ENCODE results near the gene DNAJB12.

DNA sequence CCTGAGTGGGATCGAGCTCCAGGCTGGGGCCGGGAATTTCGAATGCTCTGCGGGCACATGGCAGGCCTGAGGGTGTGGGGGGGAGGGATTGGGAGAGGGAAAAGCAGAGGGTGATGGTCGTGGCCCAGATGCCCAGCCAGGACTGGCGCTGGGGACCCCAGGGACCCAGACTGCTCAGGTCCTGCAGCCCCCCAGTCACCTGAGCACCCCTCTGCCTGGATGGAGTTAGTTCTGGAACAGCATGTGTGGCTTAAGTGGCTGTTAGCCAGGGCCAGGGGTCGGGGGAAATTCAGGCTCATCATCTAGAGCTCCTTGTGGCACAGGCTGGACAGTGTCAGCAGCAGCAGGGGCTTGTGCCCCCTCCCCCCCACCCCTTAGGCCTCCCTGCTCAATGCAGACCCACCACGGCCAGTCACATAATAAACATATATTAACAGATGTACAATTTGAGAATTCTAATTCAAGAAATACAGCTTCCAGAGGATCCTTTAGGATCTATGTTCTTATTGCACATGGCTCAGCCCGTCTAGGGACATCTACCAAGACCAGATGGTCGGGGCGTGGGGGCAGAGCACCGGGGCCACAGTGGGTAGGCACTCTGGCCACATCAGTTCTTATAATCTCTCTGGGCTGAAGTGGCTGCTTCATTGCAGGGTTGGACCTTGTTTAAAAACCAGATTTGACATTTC, 22.2 kb downstream of the DNAJB12 start:
- TF ChIP-seq YY1 (tag by site-specific recombination; IDR thresholded peaks at IDR 0.05) (no peak), ZNF248 (tag by site-specific recombination; IDR thresholded peaks at IDR 0.05) (no peak), MEIS1 (CRISPR knock-in tag; IDR thresholded peaks at IDR 0.05; ENCODE audit: borderline replicate concordance) (no peak), ZNF510 (tag by site-specific recombination; IDR thresholded peaks at IDR 0.05; ENCODE audit: insufficient replicate concordance) (no peak)
- TF ChIP-seq, protein P1, sequence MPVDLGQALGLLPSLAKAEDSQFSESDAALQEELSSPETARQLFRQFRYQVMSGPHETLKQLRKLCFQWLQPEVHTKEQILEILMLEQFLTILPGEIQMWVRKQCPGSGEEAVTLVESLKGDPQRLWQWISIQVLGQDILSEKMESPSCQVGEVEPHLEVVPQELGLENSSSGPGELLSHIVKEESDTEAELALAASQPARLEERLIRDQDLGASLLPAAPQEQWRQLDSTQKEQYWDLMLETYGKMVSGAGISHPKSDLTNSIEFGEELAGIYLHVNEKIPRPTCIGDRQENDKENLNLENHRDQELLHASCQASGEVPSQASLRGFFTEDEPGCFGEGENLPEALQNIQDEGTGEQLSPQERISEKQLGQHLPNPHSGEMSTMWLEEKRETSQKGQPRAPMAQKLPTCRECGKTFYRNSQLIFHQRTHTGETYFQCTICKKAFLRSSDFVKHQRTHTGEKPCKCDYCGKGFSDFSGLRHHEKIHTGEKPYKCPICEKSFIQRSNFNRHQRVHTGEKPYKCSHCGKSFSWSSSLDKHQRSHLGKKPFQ (tag by site-specific recombination; IDR thresholded peaks at IDR 0.05) = no peak
